ENCODE data around the gene SLCO1A2.

DNA sequence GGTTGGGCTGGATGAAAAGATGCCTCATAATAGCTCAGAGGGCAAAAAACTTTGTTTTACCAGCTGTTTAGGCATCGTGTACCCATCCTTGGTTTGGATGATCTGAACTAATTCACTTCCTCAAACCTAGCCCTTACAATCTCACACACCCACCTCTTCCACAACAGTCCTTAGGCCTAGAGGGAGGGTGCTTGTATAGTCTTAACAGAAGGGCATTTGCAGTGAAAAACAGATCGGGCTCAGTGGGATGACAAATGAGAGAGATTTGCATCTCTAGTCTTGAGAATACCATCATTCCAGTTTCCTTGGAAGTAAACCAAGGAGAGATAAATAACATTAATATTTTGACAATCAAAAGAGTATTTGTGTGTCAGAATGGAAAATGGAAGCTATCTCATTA is 11.0 kb downstream of the SLCO1A2 start:
- TF ChIP-seq POLR2AphosphoS5 (IDR thresholded peaks at IDR 0.05; ENCODE audit: low read depth, low read length) (no peak), EZH2 (IDR thresholded peaks at IDR 0.05; ENCODE audit: low read depth, low read length, severe bottlenecking) (no peak)

Data from H1 (cell line).